Activated CD4-positive, alpha-beta T cell treated with anti-CD3 and anti-CD28 coated beads for 36 hours (primary cell): Measurements from ENCODE around the gene CAMSAP1. TPM values are rescaled to one million over a fixed set of nuclear protein-coding genes. Genes with fewer than 3 reads are reported as not detected.
A peak's percentile ranks its signal among the peaks of the same experiment; 100 is the strongest.

Experiments used
- ATAC-seq: fragments of 200-7000 bp; cut with Tn5 transposase; one replicate; pipeline ENCODE4 v1.10.0; 2021; ENCODE audit warnings: mild to moderate bottlenecking, moderate library complexity
- CTCF ChIA-PET: fragments of 350-600 bp; sonication (Branson Sonifier 250); formaldehyde crosslinking; loops from one replicate; lab custom pipeline; 2021; ENCODE audit warnings: antibody characterized with exemption; lab: Charles Lee
- POLR2A ChIA-PET: fragments of 350-600 bp; sonication (Branson Sonifier 250); formaldehyde crosslinking; loops from one replicate; lab custom pipeline; 2021; ENCODE audit warnings: antibody characterized with exemption, inconsistent platforms; lab: Charles Lee
- DNase-seq: peaks from one replicate; pipeline ENCODE4 v3.0.0-alpha.2; 2020
- H3K27ac Mint-ChIP-seq: one replicate; pipeline ENCODE4 v1.8.0; 2021; ENCODE audit warnings: mixed read lengths
- H3K27me3 Mint-ChIP-seq: one replicate; pipeline ENCODE4 v1.8.0; 2021; ENCODE audit warnings: mixed read lengths
- H3K36me3 Mint-ChIP-seq: one replicate; pipeline ENCODE4 v1.8.0; 2021; ENCODE audit warnings: low read depth, mixed read lengths
- H3K4me1 Mint-ChIP-seq: one replicate; pipeline ENCODE4 v1.8.0; 2021; ENCODE audit warnings: mixed read lengths
- H3K4me3 Mint-ChIP-seq: one replicate; pipeline ENCODE4 v1.8.0; 2021; ENCODE audit warnings: mild to moderate bottlenecking, moderate library complexity, mixed read lengths
- H3K9me3 Mint-ChIP-seq: one replicate; pipeline ENCODE4 v1.8.0; 2021; ENCODE audit warnings: low read depth, mixed read lengths
- intact Hi-C, 2 experiments: fragments of 100-400 bp; cut with DNase I in 1 of 2; cut with micrococcal nuclease in 1 of 2; formaldehyde crosslinking; loops; one replicate each; pipeline versions ENCODE4 v1.14.2 to v1.15.1; 2022 to 2024; cut with DNase I, micrococcal nuclease
- total RNA-seq, 2 experiments: library from RNA; stranded (reverse); gene quantifications; one replicate each; pipeline ENCODE4 v1.2.3, GENCODE V29; 2021

Gene CAMSAP1
- total RNA-seq, 2 experiments from 2014 or later, result 31.2 to 33.4 TPM

GRCh38 chr9:135874859-135875258, 32.5 kb downstream of the CAMSAP1 start:
- H3K27me3 Mint-ChIP-seq, result no peaks in the 10 kb centered on the region
- ATAC-seq, result no peak
- peaks cover 10% of the 10 kb centered on the region for H3K36me3 Mint-ChIP-seq
- H3K27ac Mint-ChIP-seq, result no peak overlapping the region
- H3K4me3 Mint-ChIP-seq, result no peak overlapping the region
- POLR2A ChIA-PET, result no interaction called here
- peaks cover 36% of the 10 kb centered on the region for H3K4me1 Mint-ChIP-seq
- intact Hi-C loops, result no loop called here
- DNase-seq, result no peak
- H3K9me3 Mint-ChIP-seq, result no peaks in the 10 kb centered on the region
- CTCF ChIA-PET, result interaction anchor here (0.7 kb wide), 1 partner anchor 1076 kb away, joined by 4 read pairs; no protein-coding TSS in a partner anchor

GRCh38 chr9:135869909-135870308, 37.4 kb downstream of the CAMSAP1 start:
- H3K4me1 Mint-ChIP-seq, result peaks cover 20% of the 10 kb centered on the region
- intact Hi-C loops, result no loop called here
- no peak overlapping the region for H3K27ac Mint-ChIP-seq
- H3K27me3 Mint-ChIP-seq, result no peaks in the 10 kb centered on the region
- CTCF ChIA-PET, result no interaction called here
- DNase-seq (no peak), ATAC-seq (no peak)
- no peak overlapping the region for H3K4me3 Mint-ChIP-seq
- POLR2A ChIA-PET, result no interaction called here
- peaks cover 11% of the 10 kb centered on the region for H3K36me3 Mint-ChIP-seq
- no peaks in the 10 kb centered on the region for H3K9me3 Mint-ChIP-seq

- Mint-ChIP-seq H3K36me3 (peaks cover 22% of the 10 kb centered on the region), H3K27ac (no peak overlapping the region), H3K4me3 (no peak overlapping the region), H3K27me3 (no peaks in the 10 kb centered on the region), H3K4me1 (peaks cover 31% of the 10 kb centered on the region), H3K9me3 (no peaks in the 10 kb centered on the region)
- CTCF ChIA-PET, result interaction anchor here (1.0 to 1.5 kb wide), 4 partner anchors 11 to 57 kb away, joined by 3 to 8 read pairs (median 5); no protein-coding TSS in a partner anchor
- POLR2A ChIA-PET, result no interaction called here
- intact Hi-C loops, result loop anchor here in 1 of 2 experiments (2.0 kb wide), 1 partner anchor 95 kb away; the partner anchor contains the start of gene UBAC1
- DNase-seq, result no peak
- no peak for ATAC-seq
These were observed 41.8 kb downstream of the CAMSAP1 start for GRCh38 chr9:135865531-135865930.

GRCh38 chr9:135864447-135865049, 42.8 kb downstream of the CAMSAP1 start:
- ChIA-PET POLR2A (no interaction called here), CTCF (interaction anchor here (0.8 to 1.5 kb wide), 8 partner anchors 10 to 93 kb away, joined by 3 to 6 read pairs (median 4); no protein-coding TSS in a partner anchor)
- no peak overlapping the region for H3K27ac Mint-ChIP-seq
- peaks cover 31% of the 10 kb centered on the region for H3K4me1 Mint-ChIP-seq
- intact Hi-C loops, result loop anchor here (1.0 to 5.0 kb wide), 6 partner anchors 41 to 259 kb away; partner anchors contain the start of genes UBAC1 (in 2 of the 2) and CAMSAP1 (in 1 of the 2)
- H3K9me3 Mint-ChIP-seq, result no peaks in the 10 kb centered on the region
- peaks cover 17% of the 10 kb centered on the region for H3K36me3 Mint-ChIP-seq
- H3K4me3 Mint-ChIP-seq, result no peak overlapping the region
- ATAC-seq (peak; percentile 58), DNase-seq (peak; percentile 84)
- no peaks in the 10 kb centered on the region for H3K27me3 Mint-ChIP-seq

GRCh38 chr9:135862809-135863208, 44.5 kb downstream of the CAMSAP1 start:
- peak; percentile 74 for ATAC-seq
- ChIA-PET POLR2A (no interaction called here), CTCF (interaction anchor here (0.5 to 0.6 kb wide), 2 partner anchors 9 to 49 kb away, joined by 3 to 4 read pairs; no protein-coding TSS in a partner anchor)
- no peaks in the 10 kb centered on the region for H3K27me3 Mint-ChIP-seq
- DNase-seq, result no peak
- peaks cover 34% of the 10 kb centered on the region for H3K4me1 Mint-ChIP-seq
- H3K4me3 Mint-ChIP-seq, result no peak overlapping the region
- intact Hi-C loops, result loop anchor here in 1 of 2 experiments (5.0 kb wide), 1 partner anchor 44 kb away; the partner anchor contains the start of gene CAMSAP1
- peaks cover 20% of the 10 kb centered on the region for H3K36me3 Mint-ChIP-seq
- peak overlapping the region; percentile 61 for H3K27ac Mint-ChIP-seq
- no peaks in the 10 kb centered on the region for H3K9me3 Mint-ChIP-seq

- POLR2A ChIA-PET, result interaction anchor here (0.7 kb wide), 1 partner anchor 89 kb away, joined by 3 read pairs; no protein-coding TSS in a partner anchor
These were observed 48.7 kb downstream of the CAMSAP1 start for GRCh38 chr9:135858491-135859185.

GRCh38 chr9:135857843-135858242, 49.5 kb downstream of the CAMSAP1 start:
- intact Hi-C loops, result no loop called here
- H3K9me3 Mint-ChIP-seq, result no peaks in the 10 kb centered on the region
- CTCF ChIA-PET, result no interaction called here
- H3K4me3 Mint-ChIP-seq, result no peak overlapping the region
- POLR2A ChIA-PET, result no interaction called here
- H3K27ac Mint-ChIP-seq, result no peak overlapping the region
- peaks cover 24% of the 10 kb centered on the region for H3K36me3 Mint-ChIP-seq
- peaks cover 13% of the 10 kb centered on the region for H3K4me1 Mint-ChIP-seq
- ATAC-seq, result no peak
- DNase-seq, result no peak
- no peaks in the 10 kb centered on the region for H3K27me3 Mint-ChIP-seq

More at GRCh38 chr9:135858491-135859185, 48.7 kb downstream of the CAMSAP1 start:
- CTCF ChIA-PET, result no interaction called here
- Mint-ChIP-seq H3K27ac (peak overlapping the region; percentile 42), H3K36me3 (peaks cover 26% of the 10 kb centered on the region), H3K4me3 (no peak overlapping the region), H3K9me3 (no peaks in the 10 kb centered on the region), H3K4me1 (peaks cover 20% of the 10 kb centered on the region), H3K27me3 (no peaks in the 10 kb centered on the region)
- intact Hi-C loops, result no loop called here
- DNase-seq (peak; percentile 14), ATAC-seq (peak; percentile 76)

GRCh38 chr9:135857371-135857786, 50.0 kb downstream of the CAMSAP1 start:
- H3K4me1 Mint-ChIP-seq, result peaks cover 8% of the 10 kb centered on the region
- POLR2A ChIA-PET, result no interaction called here
- ATAC-seq, result no peak
- CTCF ChIA-PET, result no interaction called here
- no peaks in the 10 kb centered on the region for H3K27me3 Mint-ChIP-seq
- DNase-seq, result no peak
- no peak overlapping the region for H3K27ac Mint-ChIP-seq
- intact Hi-C loops, result no loop called here
- H3K9me3 Mint-ChIP-seq, result no peaks in the 10 kb centered on the region
- no peak overlapping the region for H3K4me3 Mint-ChIP-seq
- peaks cover 28% of the 10 kb centered on the region for H3K36me3 Mint-ChIP-seq

GRCh38 chr9:135851748-135852147, 55.6 kb downstream of the CAMSAP1 start:
- Mint-ChIP-seq H3K4me3 (no peak overlapping the region), H3K27me3 (no peaks in the 10 kb centered on the region), H3K4me1 (peaks cover 18% of the 10 kb centered on the region), H3K9me3 (no peaks in the 10 kb centered on the region), H3K27ac (no peak overlapping the region), H3K36me3 (peaks cover 22% of the 10 kb centered on the region)
- no peak for ATAC-seq
- DNase-seq, result no peak
- ChIA-PET POLR2A (no interaction called here), CTCF (no interaction called here)
- intact Hi-C loops, result no loop called here

GRCh38 chr9:135850737-135851136, 56.6 kb downstream of the CAMSAP1 start:
- intact Hi-C loops, result no loop called here
- peaks cover 18% of the 10 kb centered on the region for H3K4me1 Mint-ChIP-seq
- ChIA-PET CTCF (no interaction called here), POLR2A (no interaction called here)
- H3K36me3 Mint-ChIP-seq, result peaks cover 25% of the 10 kb centered on the region
- DNase-seq (peak; percentile 39), ATAC-seq (peak; percentile 91)
- no peak overlapping the region for H3K27ac Mint-ChIP-seq
- H3K9me3 Mint-ChIP-seq, result no peaks in the 10 kb centered on the region
- no peak overlapping the region for H3K4me3 Mint-ChIP-seq
- H3K27me3 Mint-ChIP-seq, result no peaks in the 10 kb centered on the region

- DNase-seq (no peak), ATAC-seq (no peak)
- POLR2A ChIA-PET, result interaction anchor here (1.2 kb wide), 1 partner anchor 13 kb away, joined by 4 read pairs; no protein-coding TSS in a partner anchor
- CTCF ChIA-PET, result interaction anchor here (0.6 to 1.4 kb wide), 2 partner anchors 15 to 420 kb away, joined by 3 to 5 read pairs; no protein-coding TSS in a partner anchor
- intact Hi-C loops, result no loop called here
- Mint-ChIP-seq H3K36me3 (peaks cover 41% of the 10 kb centered on the region), H3K4me1 (peaks cover 18% of the 10 kb centered on the region), H3K27me3 (no peaks in the 10 kb centered on the region), H3K9me3 (peaks cover 7% of the 10 kb centered on the region), H3K4me3 (no peak overlapping the region), H3K27ac (no peak overlapping the region)
These were observed 58.2 kb downstream of the CAMSAP1 start for GRCh38 chr9:135849181-135849580.
